ENCODE measurements around the gene VGLL3.

Gene VGLL3

DNA sequence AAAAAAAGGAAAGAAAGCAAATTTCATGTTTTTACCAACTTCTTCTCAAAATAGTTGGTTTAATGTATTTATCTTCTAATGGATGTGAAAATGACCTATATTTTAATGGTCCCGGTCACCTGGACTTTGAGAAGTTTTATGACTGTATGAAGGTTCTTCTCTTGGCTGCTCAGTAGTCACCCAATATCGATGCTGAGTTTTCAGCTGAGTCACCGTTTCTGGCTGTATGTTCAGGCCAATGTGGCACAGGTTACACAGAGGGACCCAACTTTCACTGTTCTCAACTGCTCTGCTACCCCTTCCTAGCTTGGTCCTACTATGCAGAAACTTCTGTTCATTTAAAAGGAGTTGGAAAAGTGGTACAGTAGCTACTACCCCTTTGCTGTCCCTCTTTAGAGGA lies 25.8 kb downstream of the VGLL3 start:
- CTCF ChIA-PET = interaction anchor here (1.7 to 2.2 kb wide), 2 partner anchors 117 to 119 kb away, joined by 3 to 4 read pairs; no protein-coding TSS in a partner anchor
- POLR2A ChIA-PET = no interaction called here
- TF ChIP-seq, protein P1, sequence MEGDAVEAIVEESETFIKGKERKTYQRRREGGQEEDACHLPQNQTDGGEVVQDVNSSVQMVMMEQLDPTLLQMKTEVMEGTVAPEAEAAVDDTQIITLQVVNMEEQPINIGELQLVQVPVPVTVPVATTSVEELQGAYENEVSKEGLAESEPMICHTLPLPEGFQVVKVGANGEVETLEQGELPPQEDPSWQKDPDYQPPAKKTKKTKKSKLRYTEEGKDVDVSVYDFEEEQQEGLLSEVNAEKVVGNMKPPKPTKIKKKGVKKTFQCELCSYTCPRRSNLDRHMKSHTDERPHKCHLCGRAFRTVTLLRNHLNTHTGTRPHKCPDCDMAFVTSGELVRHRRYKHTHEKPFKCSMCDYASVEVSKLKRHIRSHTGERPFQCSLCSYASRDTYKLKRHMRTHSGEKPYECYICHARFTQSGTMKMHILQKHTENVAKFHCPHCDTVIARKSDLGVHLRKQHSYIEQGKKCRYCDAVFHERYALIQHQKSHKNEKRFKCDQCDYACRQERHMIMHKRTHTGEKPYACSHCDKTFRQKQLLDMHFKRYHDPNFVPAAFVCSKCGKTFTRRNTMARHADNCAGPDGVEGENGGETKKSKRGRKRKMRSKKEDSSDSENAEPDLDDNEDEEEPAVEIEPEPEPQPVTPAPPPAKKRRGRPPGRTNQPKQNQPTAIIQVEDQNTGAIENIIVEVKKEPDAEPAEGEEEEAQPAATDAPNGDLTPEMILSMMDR (IDR thresholded peaks at IDR 0.05; ENCODE audit: insufficient read depth, low read length, missing control alignments) = no peak
- no peak overlapping the region for H3K4me3 ChIP-seq (ENCODE audit: low read depth, low read length)
- no peak for DNase-seq (ENCODE audit: low read depth, low spot score)

DNA sequence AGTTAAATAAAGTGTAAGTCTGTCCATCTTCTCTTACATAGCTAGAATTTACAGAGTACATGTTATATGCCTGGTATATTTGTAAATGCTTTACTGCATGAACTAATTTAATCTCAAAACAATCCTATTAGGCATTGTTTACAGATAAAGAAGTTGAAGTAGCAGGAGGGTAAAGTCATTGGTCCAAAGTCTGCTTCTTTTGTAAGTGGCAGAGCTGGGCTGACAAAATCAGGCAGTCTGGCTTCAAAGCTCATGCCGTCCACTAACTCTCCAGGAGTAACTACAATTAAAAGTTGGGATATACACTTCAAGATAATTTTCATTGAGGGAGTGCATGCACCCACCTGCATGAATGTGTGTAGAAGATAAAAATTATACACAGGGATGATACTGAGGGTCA lies 27.3 kb downstream of the VGLL3 start:
- POLR2A ChIA-PET = no interaction called here
- no peak for DNase-seq (ENCODE audit: low read depth, low spot score)
- CTCF ChIA-PET = interaction anchor here (1.7 to 2.2 kb wide), 2 partner anchors 119 to 121 kb away, joined by 3 to 4 read pairs; no protein-coding TSS in a partner anchor

DNA sequence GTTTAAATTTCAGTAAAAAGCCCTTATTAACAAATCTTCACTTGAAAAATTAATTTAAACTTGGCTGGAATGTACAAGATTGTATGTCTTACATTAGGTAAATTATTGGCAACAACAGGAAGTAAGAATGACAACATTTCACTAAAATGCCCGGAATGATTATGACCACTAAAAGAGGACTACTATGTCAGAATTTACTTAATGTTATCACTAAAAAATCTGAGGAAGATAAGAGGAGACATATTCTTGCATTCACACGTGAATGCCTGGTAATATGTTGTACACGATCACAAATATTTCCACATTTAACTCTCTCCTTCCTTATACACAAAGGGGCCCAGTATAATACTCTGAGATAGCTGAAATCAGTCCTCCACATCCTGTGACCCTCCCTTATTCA lies 29.7 kb downstream of the VGLL3 start:
- POLR2A ChIA-PET = interaction anchor here (0.6 to 1.1 kb wide), 2 partner anchors 12 to 73 kb away, joined by 3 read pairs; no protein-coding TSS in a partner anchor
- CTCF ChIA-PET = interaction anchor here (1.1 kb wide), 1 partner anchor 10 kb away, joined by 4 read pairs; no protein-coding TSS in a partner anchor
- DNase-seq (ENCODE audit: low read depth, low spot score) = no peak
- TF ChIP-seq, protein P1 (IDR thresholded peaks at IDR 0.05; ENCODE audit: insufficient read depth, low read length, missing control alignments) = no peak
- H3K4me3 ChIP-seq (ENCODE audit: low read depth, low read length) = no peak overlapping the region

More for the DNA sequence above, 27.3 kb downstream of the VGLL3 start:
- no peak overlapping the region for H3K4me3 ChIP-seq (ENCODE audit: low read depth, low read length)
- TF ChIP-seq, protein P1 (IDR thresholded peaks at IDR 0.05; ENCODE audit: insufficient read depth, low read length, missing control alignments) = no peak

DNA sequence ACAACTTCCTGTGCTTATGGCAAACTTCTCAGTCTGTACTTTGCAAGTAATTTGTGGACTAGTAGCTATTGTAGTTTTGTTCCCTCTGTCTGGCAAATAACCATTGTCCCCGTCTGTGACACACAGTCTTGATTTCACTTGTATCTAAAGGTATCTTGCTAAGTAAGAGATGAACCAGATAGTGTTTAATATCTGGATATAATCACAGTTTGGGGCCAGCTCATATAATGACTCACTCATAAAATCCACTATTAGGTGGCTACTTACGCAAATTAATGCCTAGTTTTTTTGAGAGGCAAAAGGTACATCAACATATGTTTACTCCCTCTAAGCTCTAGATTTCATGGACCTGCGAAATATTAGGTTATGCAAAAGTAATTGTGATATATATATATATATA lies 30.4 kb downstream of the VGLL3 start:
- no peak for DNase-seq (ENCODE audit: low read depth, low spot score)
- CTCF ChIA-PET = interaction anchor here (0.7 to 1.4 kb wide), 5 partner anchors 8 to 174 kb away, joined by 3 to 6 read pairs (median 3); no protein-coding TSS in a partner anchor
- POLR2A ChIA-PET = interaction anchor here (1.1 kb wide), 1 partner anchor 13 kb away, joined by 3 read pairs; no protein-coding TSS in a partner anchor
- TF ChIP-seq, protein P1 (IDR thresholded peaks at IDR 0.05; ENCODE audit: insufficient read depth, low read length, missing control alignments) = no peak
- no peak overlapping the region for H3K4me3 ChIP-seq (ENCODE audit: low read depth, low read length)

DNA sequence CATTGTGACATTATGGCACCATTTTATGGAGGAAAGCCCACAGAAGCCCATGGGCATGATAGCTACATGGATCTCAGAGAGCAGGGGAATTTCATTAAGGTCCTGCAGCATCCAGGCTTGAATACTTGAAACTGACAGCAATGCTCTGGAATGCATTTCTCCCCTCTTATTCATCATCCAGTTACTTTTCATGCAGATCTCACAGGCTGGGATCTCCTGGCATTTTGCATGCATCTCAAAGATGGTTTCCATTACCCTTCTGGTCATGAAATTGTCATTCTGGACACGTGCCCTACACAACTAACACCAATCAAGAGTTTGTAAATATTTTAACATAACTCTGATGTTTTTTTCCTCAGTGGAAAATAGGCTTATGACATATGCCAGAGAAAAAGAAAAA lies 32.4 kb downstream of the VGLL3 start:
- no peak overlapping the region for H3K4me3 ChIP-seq (ENCODE audit: low read depth, low read length)
- peak; percentile 79 for DNase-seq (ENCODE audit: low read depth, low spot score)
- ChIA-PET POLR2A (no interaction called here), CTCF (interaction anchor here (1.0 to 4.4 kb wide), 3 partner anchors 12 to 172 kb away, joined by 3 to 18 read pairs (median 3); no protein-coding TSS in a partner anchor)
- TF ChIP-seq, protein P1 (IDR thresholded peaks at IDR 0.05; ENCODE audit: insufficient read depth, low read length, missing control alignments) = no peak

DNA sequence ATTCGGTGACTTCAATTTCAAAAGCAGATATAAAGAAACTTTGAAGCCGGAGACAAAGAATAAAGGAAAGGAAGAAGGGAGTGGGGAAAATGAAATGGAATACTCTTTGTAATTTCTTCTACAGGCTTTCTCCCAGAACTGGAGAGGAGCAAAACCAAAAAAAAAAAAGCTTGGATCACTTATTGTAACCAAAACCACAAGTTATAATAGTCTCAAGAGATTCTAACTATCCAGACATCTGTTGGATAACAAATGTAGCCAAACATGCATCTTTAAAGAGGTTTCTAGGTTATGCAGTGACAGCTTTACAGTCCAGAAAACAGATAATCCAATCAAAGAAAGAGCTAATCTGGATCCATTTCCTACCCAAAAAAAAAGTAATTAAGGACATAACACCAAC lies 36.2 kb downstream of the VGLL3 start:
- ChIA-PET POLR2A (no interaction called here), CTCF (interaction anchor here (0.7 to 4.4 kb wide), 5 partner anchors 12 to 180 kb away, joined by 3 to 18 read pairs (median 4); no protein-coding TSS in a partner anchor)
- no peak overlapping the region for H3K4me3 ChIP-seq (ENCODE audit: low read depth, low read length)
- TF ChIP-seq, protein P1 (IDR thresholded peaks at IDR 0.05; ENCODE audit: insufficient read depth, low read length, missing control alignments) = no peak
- no peak for DNase-seq (ENCODE audit: low read depth, low spot score)

Measured in AG04449 (cell line).